Endothelial cell (in vitro differentiated cells): ENCODE measurements around the gene CSF1R. TPM values are rescaled to one million over a fixed set of nuclear protein-coding genes. Genes with fewer than 3 reads are reported as not detected.

Experiments
- DNase-seq: peaks from one replicate; pipeline ENCODE4 v3.0.0; 2021; ENCODE audit warnings: low spot score
- H3K27ac Mint-ChIP-seq: one replicate; pipeline ENCODE4 v1.8.0; 2021; ENCODE audit warnings: mixed read lengths, inconsistent platforms; ENCODE audit not compliant: unreplicated experiment
- H3K27me3 Mint-ChIP-seq: one replicate; pipeline ENCODE4 v1.8.0; 2021; ENCODE audit warnings: mild to moderate bottlenecking, moderate library complexity, mixed read lengths, inconsistent platforms; ENCODE audit not compliant: unreplicated experiment
- H3K36me3 Mint-ChIP-seq: one replicate; pipeline ENCODE4 v1.8.0; 2021; ENCODE audit warnings: mild to moderate bottlenecking, low read depth, mixed read lengths, inconsistent platforms; ENCODE audit not compliant: unreplicated experiment
- H3K4me1 Mint-ChIP-seq: one replicate; pipeline ENCODE4 v1.8.0; 2021; ENCODE audit warnings: mild to moderate bottlenecking, mixed read lengths, inconsistent platforms; ENCODE audit not compliant: unreplicated experiment
- H3K4me3 Mint-ChIP-seq: one replicate; pipeline ENCODE4 v1.8.0; 2021; ENCODE audit warnings: mild to moderate bottlenecking, mixed read lengths, inconsistent platforms; ENCODE audit not compliant: unreplicated experiment
- H3K9me3 Mint-ChIP-seq: one replicate; pipeline ENCODE4 v1.8.0; 2021; ENCODE audit warnings: mixed read lengths, inconsistent platforms; ENCODE audit not compliant: unreplicated experiment
- long read RNA-seq: library from polyadenylated mRNA; unstranded; transcript quantifications from one replicate; pipeline ENCODE4 v2.0.0, GENCODE V29; 2020; ENCODE audit not compliant: unreplicated experiment
- total RNA-seq: library from RNA; stranded (reverse); fragmentation: NEBNext Ultra II Directional; extraction: Animal tissue kit (Norgen Biotek cat#: 25700); gene quantifications from one replicate; pipeline ENCODE4 v1.2.1, GENCODE V29; 2021; ENCODE audit not compliant: unreplicated experiment
- TF ChIP-seq, protein P1 (sequence below): fragments of 200-600 bp; sonication (generic); IDR thresholded peaks from one replicate; pipeline ENCODE4 v1.5.0; 2021; ENCODE audit warnings: antibody characterized with exemption; ENCODE audit not compliant: unreplicated experiment

CSF1R gene
- 2.7 TPM for total RNA-seq
- long read RNA-seq, partial matches to known transcripts, result 1 of 1 reads
- long read RNA-seq, other reads (novel, unspliced or antisense), result 0 of 1 reads

DNA sequence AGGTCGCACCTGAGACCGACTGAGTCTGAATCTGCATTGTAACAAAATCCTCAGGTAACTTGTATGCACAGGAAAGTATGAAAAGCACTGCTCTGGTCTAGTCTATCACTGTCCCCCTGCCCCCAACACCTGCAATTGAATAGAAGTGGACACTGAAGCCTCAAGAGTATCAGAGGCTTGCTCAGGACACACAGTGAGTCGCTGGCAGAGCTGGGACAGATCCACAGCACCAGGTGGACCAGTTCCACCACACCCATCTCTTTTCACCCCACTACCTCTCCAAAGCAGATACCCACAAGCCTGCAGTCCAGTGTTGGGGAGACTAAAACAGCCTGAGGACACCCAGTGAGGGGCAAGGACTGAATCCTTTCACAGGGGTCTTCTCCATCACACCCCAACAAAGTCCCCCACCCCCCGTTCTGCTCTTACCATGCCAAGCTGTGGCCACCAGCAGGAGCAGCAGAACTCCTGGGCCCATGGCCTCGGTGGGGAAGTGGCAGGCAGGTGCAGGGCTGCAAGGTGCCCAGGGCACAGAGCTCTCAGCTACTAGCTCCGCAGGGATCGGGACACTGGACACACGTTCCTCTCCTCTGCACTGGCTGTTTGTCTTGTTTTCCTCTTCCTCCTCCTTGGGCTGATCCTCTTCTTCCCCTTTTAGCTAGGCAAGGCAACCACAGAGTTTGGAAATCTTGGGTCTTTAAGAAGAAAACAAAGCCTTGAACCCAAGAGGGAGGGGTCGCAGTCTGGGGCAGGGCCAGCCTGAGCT is at the start of gene CSF1R:
CSF1R (minus strand) TSS at position 605 of the 766 bp plus-strand sequence; CDS start at position 478, 127 bp downstream.
- H3K36me3 Mint-ChIP-seq, result peaks cover 4% of the 10 kb centered on the region
- TF ChIP-seq, protein P1, sequence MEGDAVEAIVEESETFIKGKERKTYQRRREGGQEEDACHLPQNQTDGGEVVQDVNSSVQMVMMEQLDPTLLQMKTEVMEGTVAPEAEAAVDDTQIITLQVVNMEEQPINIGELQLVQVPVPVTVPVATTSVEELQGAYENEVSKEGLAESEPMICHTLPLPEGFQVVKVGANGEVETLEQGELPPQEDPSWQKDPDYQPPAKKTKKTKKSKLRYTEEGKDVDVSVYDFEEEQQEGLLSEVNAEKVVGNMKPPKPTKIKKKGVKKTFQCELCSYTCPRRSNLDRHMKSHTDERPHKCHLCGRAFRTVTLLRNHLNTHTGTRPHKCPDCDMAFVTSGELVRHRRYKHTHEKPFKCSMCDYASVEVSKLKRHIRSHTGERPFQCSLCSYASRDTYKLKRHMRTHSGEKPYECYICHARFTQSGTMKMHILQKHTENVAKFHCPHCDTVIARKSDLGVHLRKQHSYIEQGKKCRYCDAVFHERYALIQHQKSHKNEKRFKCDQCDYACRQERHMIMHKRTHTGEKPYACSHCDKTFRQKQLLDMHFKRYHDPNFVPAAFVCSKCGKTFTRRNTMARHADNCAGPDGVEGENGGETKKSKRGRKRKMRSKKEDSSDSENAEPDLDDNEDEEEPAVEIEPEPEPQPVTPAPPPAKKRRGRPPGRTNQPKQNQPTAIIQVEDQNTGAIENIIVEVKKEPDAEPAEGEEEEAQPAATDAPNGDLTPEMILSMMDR, result no peak
- peaks cover 9% of the 10 kb centered on the region for H3K27me3 Mint-ChIP-seq
- no peaks in the 10 kb centered on the region for H3K9me3 Mint-ChIP-seq
- no peak for DNase-seq
- peaks cover 52% of the 10 kb centered on the region for H3K4me1 Mint-ChIP-seq
- no peak within 1 kb of the TSS for H3K4me3 Mint-ChIP-seq
- H3K27ac Mint-ChIP-seq, result peak within 1 kb of the TSS; percentile 49

GRCh38 chr5:150135557-150136304 is 49.4 kb upstream of the CSF1R start:
- H3K36me3 Mint-ChIP-seq, result peaks cover 6% of the 10 kb centered on the region
- peak overlapping the region; percentile 2 for H3K4me3 Mint-ChIP-seq
- DNase-seq, result peak; percentile 44
- H3K27ac Mint-ChIP-seq, result peak overlapping the region; percentile 72
- peaks cover 19% of the 10 kb centered on the region for H3K27me3 Mint-ChIP-seq
- H3K4me1 Mint-ChIP-seq, result peaks cover 68% of the 10 kb centered on the region
- H3K9me3 Mint-ChIP-seq, result no peaks in the 10 kb centered on the region
- TF ChIP-seq, protein P1, result no peak

DNA sequence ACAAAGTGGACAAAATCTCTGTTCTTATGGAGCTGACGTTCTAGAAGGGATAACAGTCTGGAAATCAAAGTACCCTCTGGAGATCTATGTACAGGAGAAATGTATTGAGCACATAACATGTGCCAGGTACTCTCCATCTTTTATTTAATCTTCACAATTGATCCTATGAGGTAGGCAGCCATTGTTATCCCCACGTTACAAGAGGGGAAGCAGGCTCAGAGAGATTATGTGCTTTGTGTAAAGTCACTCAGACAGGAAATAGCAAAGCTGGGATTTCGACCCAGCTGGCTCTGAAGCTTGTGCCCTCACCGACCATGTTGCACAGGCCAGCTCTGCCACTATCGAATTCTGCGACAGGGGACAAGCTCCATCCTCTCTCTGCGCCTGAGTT is 47.8 kb upstream of the CSF1R start:
- H3K36me3 Mint-ChIP-seq, result peaks cover 6% of the 10 kb centered on the region
- peaks cover 13% of the 10 kb centered on the region for H3K27me3 Mint-ChIP-seq
- peak overlapping the region; percentile 43 for H3K4me3 Mint-ChIP-seq
- TF ChIP-seq, protein P1, result no peak
- no peak for DNase-seq
- H3K27ac Mint-ChIP-seq, result no peak overlapping the region
- H3K9me3 Mint-ChIP-seq, result no peaks in the 10 kb centered on the region
- H3K4me1 Mint-ChIP-seq, result peaks cover 64% of the 10 kb centered on the region

- TF ChIP-seq, protein P1, result no peak
- no peak overlapping the region for H3K27ac Mint-ChIP-seq
- H3K27me3 Mint-ChIP-seq, result peaks cover 12% of the 10 kb centered on the region
- H3K4me1 Mint-ChIP-seq, result peaks cover 61% of the 10 kb centered on the region
- no peaks in the 10 kb centered on the region for H3K9me3 Mint-ChIP-seq
- peak overlapping the region; percentile 43 for H3K4me3 Mint-ChIP-seq
- DNase-seq, result no peak
- peaks cover 6% of the 10 kb centered on the region for H3K36me3 Mint-ChIP-seq
Observed at GRCh38 chr5:150133581-150134197, 47.3 kb upstream of the CSF1R start.
